GM12873 (cell line): ENCODE measurements around the gene BCHE.

Source experiments
- CTCF ChIP-seq: IDR thresholded peaks from 2 replicates; pipeline ENCODE4 v1.5.1; 2012; ENCODE audit warnings: low read depth, mild to moderate bottlenecking, moderate library complexity, low read length, control low read depth; ENCODE audit not compliant: insufficient read depth; ENCODE audit errors: missing control alignments

BCHE gene

DNA sequence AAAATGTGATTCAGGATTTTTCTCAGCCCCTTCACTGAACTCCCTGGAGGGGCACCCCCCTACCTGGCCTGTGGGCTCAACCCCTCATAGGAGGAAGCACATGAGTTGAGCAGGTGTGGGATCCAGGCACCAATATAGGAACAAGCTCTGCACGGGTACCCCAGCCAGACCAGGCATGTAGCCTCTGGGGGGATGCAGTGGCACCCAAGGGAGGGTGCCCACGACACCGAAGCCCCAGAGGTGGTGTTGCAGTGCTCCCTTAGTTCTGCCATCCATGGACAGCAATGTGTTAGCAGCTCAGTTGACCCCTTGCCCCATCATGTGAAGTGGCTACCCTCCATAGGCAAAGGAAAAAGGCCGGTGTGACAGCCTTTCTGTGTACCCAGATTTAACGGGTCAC lies 30.9 kb upstream of the BCHE start:
- no peak for TF ChIP-seq CTCF

GRCh38 chr3:165859061-165859460 lies 21.8 kb upstream of the BCHE start:
- no peak for TF ChIP-seq CTCF

- no peak for TF ChIP-seq CTCF
Measured at GRCh38 chr3:165855581-165855980, 18.4 kb upstream of the BCHE start.

- peak; percentile 54 for TF ChIP-seq CTCF
Measured at GRCh38 chr3:165854696-165855095, 17.5 kb upstream of the BCHE start.

GRCh38 chr3:165852711-165853110 lies 15.5 kb upstream of the BCHE start:
- no peak for TF ChIP-seq CTCF

DNA sequence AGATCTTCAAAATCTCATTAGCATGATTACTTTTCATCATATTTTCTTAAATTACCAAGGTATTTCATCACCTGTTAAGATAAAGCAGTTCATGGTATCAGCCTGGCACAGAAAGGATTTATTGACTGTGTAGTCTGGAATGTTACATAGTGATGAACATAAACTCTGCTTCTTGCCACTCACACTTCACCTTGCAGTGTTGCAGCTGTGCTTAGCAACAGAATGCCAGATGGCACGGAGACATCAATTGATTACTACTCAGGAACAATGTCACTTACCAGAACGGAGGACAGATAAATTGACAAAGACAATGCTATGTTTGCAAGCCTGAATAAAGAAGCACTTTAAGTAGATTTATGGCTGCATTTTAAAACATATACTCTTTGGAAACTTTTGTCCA lies 15.0 kb upstream of the BCHE start:
- TF ChIP-seq CTCF, result no peak

- no peak for TF ChIP-seq CTCF
Measured at GRCh38 chr3:165846056-165846455, 8.8 kb upstream of the BCHE start.
